BLaER1 (cell line): ENCODE measurements around the gene RNF114.

Experiments used
- H3K27ac ChIP-seq: shearing (Covaris generic); formaldehyde crosslinking; 2 replicates; pipeline ENCODE4 v1.8.1; 2022
- H3K27me3 ChIP-seq: shearing (Covaris generic); formaldehyde crosslinking; 2 replicates; pipeline ENCODE4 v1.8.1; 2022
- H3K36me3 ChIP-seq: shearing (Covaris generic); formaldehyde crosslinking; 2 replicates; pipeline ENCODE4 v1.8.1; 2022
- H3K4me1 ChIP-seq: shearing (Covaris generic); formaldehyde crosslinking; 2 replicates; pipeline ENCODE4 v1.8.1; 2022
- H3K4me2 ChIP-seq: shearing (Covaris generic); formaldehyde crosslinking; 2 replicates; pipeline ENCODE4 v1.8.1; 2022
- H3K4me3 ChIP-seq: shearing (Covaris generic); formaldehyde crosslinking; 2 replicates; pipeline ENCODE4 v1.8.1; 2022
- H3K9ac ChIP-seq: shearing (Covaris generic); formaldehyde crosslinking; 2 replicates; pipeline ENCODE4 v1.8.1; 2022
- H3K9me3 ChIP-seq: shearing (Covaris generic); formaldehyde crosslinking; 2 replicates; pipeline ENCODE4 v1.8.1; 2022
- H4K20me1 ChIP-seq: shearing (Covaris generic); formaldehyde crosslinking; 2 replicates; pipeline ENCODE4 v1.8.1; 2022
- Cebpa-rat ChIP-seq: shearing (Covaris generic); IDR thresholded peaks from 2 replicates; pipeline ENCODE4 v1.8.1; 2022

RNF114 gene

DNA sequence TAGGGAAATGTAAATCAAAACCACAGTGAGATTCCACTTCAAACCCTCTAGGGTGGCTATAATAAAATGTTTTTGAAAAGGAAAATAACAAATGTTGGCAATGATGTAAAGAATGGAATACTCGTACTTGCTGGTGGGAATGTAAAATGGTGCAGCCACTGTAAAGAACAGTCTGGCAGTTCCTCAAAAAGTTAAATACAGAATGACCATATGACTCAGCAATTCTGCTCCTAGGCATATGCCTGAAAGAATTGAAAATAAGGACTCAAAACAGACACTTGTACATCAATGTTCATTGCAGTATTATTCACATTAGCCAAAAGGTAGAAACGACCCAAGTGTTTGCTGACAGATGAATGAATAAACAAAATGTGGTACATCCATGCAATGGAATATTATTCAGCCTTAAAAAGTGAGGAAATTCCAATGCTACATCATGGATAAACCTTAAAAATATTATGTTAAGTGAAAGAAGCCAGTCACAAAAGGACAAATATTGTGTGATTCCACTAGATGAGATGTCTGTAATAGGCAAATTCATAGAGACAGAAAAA lies 10.2 kb upstream of the RNF114 start:
- no peak overlapping the region for H3K27ac ChIP-seq
- H4K20me1 ChIP-seq = no peaks in the 10 kb centered on the region
- H3K4me1 ChIP-seq = peaks cover 5% of the 10 kb centered on the region; the same call in 1 of the 2 replicates
- H3K9me3 ChIP-seq = no peaks in the 10 kb centered on the region
- no peak overlapping the region for H3K9ac ChIP-seq
- no peak overlapping the region for H3K4me3 ChIP-seq
- H3K27me3 ChIP-seq = no peaks in the 10 kb centered on the region
- H3K4me2 ChIP-seq = no peak overlapping the region
- no peak for TF ChIP-seq Cebpa-rat
- no peaks in the 10 kb centered on the region for H3K36me3 ChIP-seq

- H3K4me2 ChIP-seq = peak overlapping the region; percentile 39; the same call in 1 of the 2 replicates
- H3K4me3 ChIP-seq = no peak overlapping the region
- no peak overlapping the region for H3K9ac ChIP-seq
These were observed 7.6 kb upstream of the RNF114 start for GRCh38 chr20:49928411-49929141.

GRCh38 chr20:49929142-49929494 lies 7.1 kb upstream of the RNF114 start:
- H3K27me3 ChIP-seq = no peaks in the 10 kb centered on the region
- H4K20me1 ChIP-seq = no peaks in the 10 kb centered on the region
- no peaks in the 10 kb centered on the region for H3K36me3 ChIP-seq
- no peaks in the 10 kb centered on the region for H3K9me3 ChIP-seq
- no peak overlapping the region for H3K4me3 ChIP-seq
- TF ChIP-seq Cebpa-rat = no peak
- H3K9ac ChIP-seq = no peak overlapping the region
- H3K4me2 ChIP-seq = no peak overlapping the region
- no peak overlapping the region for H3K27ac ChIP-seq
- H3K4me1 ChIP-seq = peaks cover 5% of the 10 kb centered on the region

More at GRCh38 chr20:49928411-49929141, 7.6 kb upstream of the RNF114 start:
- Histone ChIP-seq H3K4me1 (peaks cover 5% of the 10 kb centered on the region; the same call in 1 of the 2 replicates), H3K9me3 (no peaks in the 10 kb centered on the region), H3K27ac (no peak overlapping the region), H3K36me3 (no peaks in the 10 kb centered on the region), H4K20me1 (no peaks in the 10 kb centered on the region), H3K27me3 (no peaks in the 10 kb centered on the region)
- TF ChIP-seq Cebpa-rat = no peak

GRCh38 chr20:49935746-49936152 lies 448 bp upstream of the RNF114 start:
- Histone ChIP-seq H3K27ac (peak overlapping the region; percentile 63), H3K9me3 (no peaks in the 10 kb centered on the region), H3K4me2 (peak overlapping the region; percentile 70), H3K4me1 (peaks cover 55% of the 10 kb centered on the region), H3K27me3 (no peaks in the 10 kb centered on the region), H3K9ac (no peak overlapping the region), H4K20me1 (peaks cover 44% of the 10 kb centered on the region), H3K4me3 (peak overlapping the region; percentile 93), H3K36me3 (peaks cover 21% of the 10 kb centered on the region)
- no peak for TF ChIP-seq Cebpa-rat

DNA sequence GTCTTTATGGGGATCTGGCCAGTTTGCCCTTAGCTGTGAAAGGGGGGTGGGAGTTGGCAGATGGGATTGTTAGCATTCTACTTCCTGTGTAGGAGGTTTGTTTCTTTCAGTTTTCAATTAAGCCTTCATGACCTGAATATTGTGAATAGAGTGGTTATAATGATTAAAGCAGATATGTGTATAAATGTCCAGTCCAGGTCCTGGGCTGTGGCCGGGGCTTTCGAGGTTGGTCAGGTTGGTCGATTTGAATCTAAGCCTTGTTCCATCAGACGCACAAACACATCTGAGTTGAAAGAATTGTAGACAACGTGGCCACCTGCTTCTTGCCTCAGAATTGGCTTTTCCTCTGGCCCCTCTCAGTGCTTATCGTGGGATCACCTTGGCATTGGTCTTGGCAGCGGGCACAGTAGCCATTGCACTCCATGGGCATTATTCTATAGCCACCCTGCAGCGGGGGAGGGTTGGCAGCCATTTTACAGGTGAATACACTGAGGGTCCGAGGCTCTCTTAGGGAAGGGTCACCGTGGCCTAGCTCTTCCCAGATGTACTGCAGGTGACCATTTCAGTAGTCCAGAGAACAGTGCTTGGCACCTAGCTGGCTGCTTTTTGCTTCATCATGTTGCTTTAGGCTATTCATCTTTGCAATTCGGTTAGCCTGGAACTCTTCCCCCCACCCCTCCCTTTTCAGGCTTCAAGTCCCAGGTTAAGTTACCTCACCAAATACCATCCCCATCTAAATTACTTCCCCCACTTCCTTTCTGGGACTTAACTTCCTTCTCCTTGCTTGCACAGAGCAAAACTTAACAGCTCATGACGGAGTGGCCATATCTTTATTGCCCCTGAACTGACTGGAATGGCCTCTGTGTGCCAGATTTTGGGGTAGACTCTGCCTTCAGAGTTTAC lies 1.1 kb downstream of the RNF114 start:
- Histone ChIP-seq H3K27me3 (no peaks in the 10 kb centered on the region), H3K4me1 (peaks cover 59% of the 10 kb centered on the region), H3K4me2 (peak overlapping the region; percentile 99), H3K4me3 (peak overlapping the region; percentile 93), H3K9me3 (no peaks in the 10 kb centered on the region), H3K9ac (peak overlapping the region; percentile 92), H3K36me3 (peaks cover 36% of the 10 kb centered on the region), H4K20me1 (peaks cover 59% of the 10 kb centered on the region), H3K27ac (peak overlapping the region; percentile 93)
- no peak for TF ChIP-seq Cebpa-rat

GRCh38 chr20:49938173-49939163 lies 2.3 kb downstream of the RNF114 start:
- H3K9me3 ChIP-seq = no peaks in the 10 kb centered on the region
- H3K27ac ChIP-seq = no peak overlapping the region; the same call in 1 of the 2 replicates
- H3K4me3 ChIP-seq = no peak overlapping the region
- H3K36me3 ChIP-seq = peaks cover 48% of the 10 kb centered on the region
- TF ChIP-seq Cebpa-rat = no peak
- H3K27me3 ChIP-seq = no peaks in the 10 kb centered on the region
- H3K4me2 ChIP-seq = peak overlapping the region; percentile 99
- H3K4me1 ChIP-seq = peaks cover 59% of the 10 kb centered on the region
- H3K9ac ChIP-seq = peak overlapping the region; percentile 92; the same call in 1 of the 2 replicates
- H4K20me1 ChIP-seq = peaks cover 71% of the 10 kb centered on the region

DNA sequence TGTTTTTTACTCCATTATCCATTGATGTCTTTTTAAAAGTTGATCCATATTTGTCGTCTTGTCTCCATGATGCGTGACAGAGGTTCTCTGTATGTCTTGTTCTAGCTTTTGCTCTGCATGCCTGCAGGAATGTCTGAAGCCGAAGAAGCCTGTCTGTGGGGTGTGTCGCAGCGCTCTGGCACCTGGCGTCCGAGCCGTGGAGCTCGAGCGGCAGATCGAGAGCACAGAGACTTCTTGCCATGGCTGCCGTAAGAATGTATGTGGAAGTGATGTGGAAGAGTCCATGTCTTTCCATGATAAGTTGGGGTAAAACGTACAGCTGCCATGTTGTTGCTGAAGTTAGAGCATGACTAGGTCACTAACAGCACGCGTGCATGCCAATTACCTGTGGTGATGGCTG lies 5.3 kb downstream of the RNF114 start:
- no peak overlapping the region for H3K4me2 ChIP-seq
- peaks cover 42% of the 10 kb centered on the region for H3K4me1 ChIP-seq
- peaks cover 99% of the 10 kb centered on the region for H4K20me1 ChIP-seq
- peaks cover 78% of the 10 kb centered on the region for H3K36me3 ChIP-seq
- H3K27me3 ChIP-seq = no peaks in the 10 kb centered on the region
- no peak overlapping the region for H3K4me3 ChIP-seq
- no peak overlapping the region for H3K27ac ChIP-seq
- no peak for TF ChIP-seq Cebpa-rat
- H3K9me3 ChIP-seq = no peaks in the 10 kb centered on the region
- no peak overlapping the region for H3K9ac ChIP-seq

DNA sequence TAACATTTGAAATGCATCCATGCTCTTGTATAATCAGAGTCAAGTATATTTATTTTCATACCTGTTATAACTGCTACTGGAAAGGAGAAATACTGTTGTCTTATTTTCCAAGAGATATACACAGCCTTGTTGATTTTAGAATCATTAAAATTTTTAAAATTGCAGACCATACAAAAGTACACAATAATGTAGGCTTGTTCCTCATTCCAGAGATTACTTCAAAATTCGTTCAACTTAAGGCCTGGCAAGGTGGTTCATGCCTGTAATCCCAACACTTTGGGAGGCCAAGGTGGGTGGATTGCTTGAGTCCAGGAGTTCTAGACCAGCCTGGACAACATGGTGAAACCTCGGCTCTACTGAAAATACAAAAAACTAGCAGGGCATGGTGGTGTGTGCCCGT lies 6.1 kb downstream of the RNF114 start:
- H3K4me3 ChIP-seq = no peak overlapping the region
- H3K36me3 ChIP-seq = peaks cover 87% of the 10 kb centered on the region
- no peak overlapping the region for H3K4me2 ChIP-seq
- H3K9ac ChIP-seq = no peak overlapping the region
- peaks cover 39% of the 10 kb centered on the region for H3K4me1 ChIP-seq
- no peaks in the 10 kb centered on the region for H3K9me3 ChIP-seq
- no peaks in the 10 kb centered on the region for H3K27me3 ChIP-seq
- no peak for TF ChIP-seq Cebpa-rat
- H3K27ac ChIP-seq = no peak overlapping the region
- H4K20me1 ChIP-seq = peaks cover 99% of the 10 kb centered on the region

GRCh38 chr20:49942942-49943341 lies 6.7 kb downstream of the RNF114 start:
- H3K9ac ChIP-seq = no peak overlapping the region
- peaks cover 32% of the 10 kb centered on the region for H3K4me1 ChIP-seq
- H3K36me3 ChIP-seq = peaks cover 92% of the 10 kb centered on the region
- H4K20me1 ChIP-seq = peaks cover 96% of the 10 kb centered on the region
- TF ChIP-seq Cebpa-rat = no peak
- no peak overlapping the region for H3K4me2 ChIP-seq
- no peak overlapping the region for H3K4me3 ChIP-seq
- H3K27ac ChIP-seq = no peak overlapping the region
- H3K9me3 ChIP-seq = no peaks in the 10 kb centered on the region
- no peaks in the 10 kb centered on the region for H3K27me3 ChIP-seq
